ENCODE measurements around the gene SH3PXD2B. TPM values are rescaled to one million over a fixed set of nuclear protein-coding genes. Genes with fewer than 3 reads are reported as not detected.

SH3PXD2B gene
- total RNA-seq, 1 experiment from 2014 or later, result 64.1 TPM

DNA sequence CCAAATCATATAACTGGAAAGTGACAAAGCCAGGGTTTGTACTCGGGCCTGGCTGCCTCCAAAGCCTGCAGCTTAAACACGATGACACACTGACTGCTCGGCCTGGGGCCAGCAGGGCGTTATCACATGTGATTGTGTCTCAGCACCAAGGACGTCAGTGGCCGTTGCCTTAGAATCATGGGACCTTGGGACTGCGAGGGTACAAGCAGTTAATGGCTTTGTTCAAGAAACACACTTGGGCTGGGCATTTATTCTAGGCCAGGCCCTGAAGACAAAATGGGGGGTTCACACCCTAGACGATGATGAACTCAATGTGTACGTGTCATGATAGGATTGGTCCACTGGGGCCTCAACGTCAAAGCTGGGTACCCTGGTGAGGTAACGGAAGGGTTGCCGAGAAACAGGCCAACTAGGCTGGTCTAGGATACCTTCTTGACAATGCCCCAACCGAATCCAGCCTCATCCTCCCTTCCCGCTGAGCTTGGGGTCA lies 13.0 kb downstream of the SH3PXD2B start:
- H3K36me3 Mint-ChIP-seq, result no peaks in the 10 kb centered on the region
- H3K27ac Mint-ChIP-seq, result no peak overlapping the region
- POLR2A ChIA-PET, result no interaction called here
- peaks cover 3% of the 10 kb centered on the region for H3K4me1 Mint-ChIP-seq
- H3K9me3 Mint-ChIP-seq, result no peaks in the 10 kb centered on the region
- H3K27me3 Mint-ChIP-seq (ENCODE audit: low read depth), result no peaks in the 10 kb centered on the region
- no peak overlapping the region for H3K4me3 Mint-ChIP-seq
- CTCF ChIA-PET, result interaction anchor here (8.9 kb wide), 1 partner anchor 10 kb away, joined by 97 read pairs; no protein-coding TSS in a partner anchor
- DNase-seq (ENCODE audit: low spot score), result no peak
- TF ChIP-seq, protein P1, sequence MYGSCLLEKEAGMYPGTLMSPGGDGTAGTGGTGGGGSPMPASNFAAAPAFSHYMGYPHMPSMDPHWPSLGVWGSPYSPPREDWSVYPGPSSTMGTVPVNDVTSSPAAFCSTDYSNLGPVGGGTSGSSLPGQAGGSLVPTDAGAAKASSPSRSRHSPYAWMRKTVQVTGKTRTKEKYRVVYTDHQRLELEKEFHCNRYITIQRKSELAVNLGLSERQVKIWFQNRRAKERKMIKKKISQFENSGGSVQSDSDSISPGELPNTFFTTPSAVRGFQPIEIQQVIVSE (CRISPR knock-in tag; IDR thresholded peaks at IDR 0.05; ENCODE audit: borderline replicate concordance), result no peak
- TF ChIP-seq, protein P2, sequence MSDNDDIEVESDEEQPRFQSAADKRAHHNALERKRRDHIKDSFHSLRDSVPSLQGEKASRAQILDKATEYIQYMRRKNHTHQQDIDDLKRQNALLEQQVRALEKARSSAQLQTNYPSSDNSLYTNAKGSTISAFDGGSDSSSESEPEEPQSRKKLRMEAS (CRISPR knock-in tag; IDR thresholded peaks at IDR 0.05), result no peak
- TF ChIP-seq, protein P3, sequence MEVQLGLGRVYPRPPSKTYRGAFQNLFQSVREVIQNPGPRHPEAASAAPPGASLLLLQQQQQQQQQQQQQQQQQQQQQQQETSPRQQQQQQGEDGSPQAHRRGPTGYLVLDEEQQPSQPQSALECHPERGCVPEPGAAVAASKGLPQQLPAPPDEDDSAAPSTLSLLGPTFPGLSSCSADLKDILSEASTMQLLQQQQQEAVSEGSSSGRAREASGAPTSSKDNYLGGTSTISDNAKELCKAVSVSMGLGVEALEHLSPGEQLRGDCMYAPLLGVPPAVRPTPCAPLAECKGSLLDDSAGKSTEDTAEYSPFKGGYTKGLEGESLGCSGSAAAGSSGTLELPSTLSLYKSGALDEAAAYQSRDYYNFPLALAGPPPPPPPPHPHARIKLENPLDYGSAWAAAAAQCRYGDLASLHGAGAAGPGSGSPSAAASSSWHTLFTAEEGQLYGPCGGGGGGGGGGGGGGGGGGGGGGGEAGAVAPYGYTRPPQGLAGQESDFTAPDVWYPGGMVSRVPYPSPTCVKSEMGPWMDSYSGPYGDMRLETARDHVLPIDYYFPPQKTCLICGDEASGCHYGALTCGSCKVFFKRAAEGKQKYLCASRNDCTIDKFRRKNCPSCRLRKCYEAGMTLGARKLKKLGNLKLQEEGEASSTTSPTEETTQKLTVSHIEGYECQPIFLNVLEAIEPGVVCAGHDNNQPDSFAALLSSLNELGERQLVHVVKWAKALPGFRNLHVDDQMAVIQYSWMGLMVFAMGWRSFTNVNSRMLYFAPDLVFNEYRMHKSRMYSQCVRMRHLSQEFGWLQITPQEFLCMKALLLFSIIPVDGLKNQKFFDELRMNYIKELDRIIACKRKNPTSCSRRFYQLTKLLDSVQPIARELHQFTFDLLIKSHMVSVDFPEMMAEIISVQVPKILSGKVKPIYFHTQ (CRISPR knock-in tag; IDR thresholded peaks at IDR 0.05), result no peak
- TF ChIP-seq CBFB (CRISPR knock-in tag; IDR thresholded peaks at IDR 0.05; ENCODE audit: low read depth), result no peak
- TF ChIP-seq, protein P4, sequence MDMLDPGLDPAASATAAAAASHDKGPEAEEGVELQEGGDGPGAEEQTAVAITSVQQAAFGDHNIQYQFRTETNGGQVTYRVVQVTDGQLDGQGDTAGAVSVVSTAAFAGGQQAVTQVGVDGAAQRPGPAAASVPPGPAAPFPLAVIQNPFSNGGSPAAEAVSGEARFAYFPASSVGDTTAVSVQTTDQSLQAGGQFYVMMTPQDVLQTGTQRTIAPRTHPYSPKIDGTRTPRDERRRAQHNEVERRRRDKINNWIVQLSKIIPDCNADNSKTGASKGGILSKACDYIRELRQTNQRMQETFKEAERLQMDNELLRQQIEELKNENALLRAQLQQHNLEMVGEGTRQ (CRISPR knock-in tag; IDR thresholded peaks at IDR 0.05), result no peak
- no peak for TF ChIP-seq EMX1 (CRISPR knock-in tag; IDR thresholded peaks at IDR 0.05)
- TF ChIP-seq, protein P5, sequence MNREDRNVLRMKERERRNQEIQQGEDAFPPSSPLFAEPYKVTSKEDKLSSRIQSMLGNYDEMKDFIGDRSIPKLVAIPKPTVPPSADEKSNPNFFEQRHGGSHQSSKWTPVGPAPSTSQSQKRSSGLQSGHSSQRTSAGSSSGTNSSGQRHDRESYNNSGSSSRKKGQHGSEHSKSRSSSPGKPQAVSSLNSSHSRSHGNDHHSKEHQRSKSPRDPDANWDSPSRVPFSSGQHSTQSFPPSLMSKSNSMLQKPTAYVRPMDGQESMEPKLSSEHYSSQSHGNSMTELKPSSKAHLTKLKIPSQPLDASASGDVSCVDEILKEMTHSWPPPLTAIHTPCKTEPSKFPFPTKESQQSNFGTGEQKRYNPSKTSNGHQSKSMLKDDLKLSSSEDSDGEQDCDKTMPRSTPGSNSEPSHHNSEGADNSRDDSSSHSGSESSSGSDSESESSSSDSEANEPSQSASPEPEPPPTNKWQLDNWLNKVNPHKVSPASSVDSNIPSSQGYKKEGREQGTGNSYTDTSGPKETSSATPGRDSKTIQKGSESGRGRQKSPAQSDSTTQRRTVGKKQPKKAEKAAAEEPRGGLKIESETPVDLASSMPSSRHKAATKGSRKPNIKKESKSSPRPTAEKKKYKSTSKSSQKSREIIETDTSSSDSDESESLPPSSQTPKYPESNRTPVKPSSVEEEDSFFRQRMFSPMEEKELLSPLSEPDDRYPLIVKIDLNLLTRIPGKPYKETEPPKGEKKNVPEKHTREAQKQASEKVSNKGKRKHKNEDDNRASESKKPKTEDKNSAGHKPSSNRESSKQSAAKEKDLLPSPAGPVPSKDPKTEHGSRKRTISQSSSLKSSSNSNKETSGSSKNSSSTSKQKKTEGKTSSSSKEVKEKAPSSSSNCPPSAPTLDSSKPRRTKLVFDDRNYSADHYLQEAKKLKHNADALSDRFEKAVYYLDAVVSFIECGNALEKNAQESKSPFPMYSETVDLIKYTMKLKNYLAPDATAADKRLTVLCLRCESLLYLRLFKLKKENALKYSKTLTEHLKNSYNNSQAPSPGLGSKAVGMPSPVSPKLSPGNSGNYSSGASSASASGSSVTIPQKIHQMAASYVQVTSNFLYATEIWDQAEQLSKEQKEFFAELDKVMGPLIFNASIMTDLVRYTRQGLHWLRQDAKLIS (CRISPR knock-in tag; IDR thresholded peaks at IDR 0.05; ENCODE audit: borderline replicate concordance), result no peak
- TF ChIP-seq, protein P6, sequence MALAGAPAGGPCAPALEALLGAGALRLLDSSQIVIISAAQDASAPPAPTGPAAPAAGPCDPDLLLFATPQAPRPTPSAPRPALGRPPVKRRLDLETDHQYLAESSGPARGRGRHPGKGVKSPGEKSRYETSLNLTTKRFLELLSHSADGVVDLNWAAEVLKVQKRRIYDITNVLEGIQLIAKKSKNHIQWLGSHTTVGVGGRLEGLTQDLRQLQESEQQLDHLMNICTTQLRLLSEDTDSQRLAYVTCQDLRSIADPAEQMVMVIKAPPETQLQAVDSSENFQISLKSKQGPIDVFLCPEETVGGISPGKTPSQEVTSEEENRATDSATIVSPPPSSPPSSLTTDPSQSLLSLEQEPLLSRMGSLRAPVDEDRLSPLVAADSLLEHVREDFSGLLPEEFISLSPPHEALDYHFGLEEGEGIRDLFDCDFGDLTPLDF (CRISPR knock-in tag; IDR thresholded peaks at IDR 0.05), result no peak
- ATAC-seq, result no peak

DNA sequence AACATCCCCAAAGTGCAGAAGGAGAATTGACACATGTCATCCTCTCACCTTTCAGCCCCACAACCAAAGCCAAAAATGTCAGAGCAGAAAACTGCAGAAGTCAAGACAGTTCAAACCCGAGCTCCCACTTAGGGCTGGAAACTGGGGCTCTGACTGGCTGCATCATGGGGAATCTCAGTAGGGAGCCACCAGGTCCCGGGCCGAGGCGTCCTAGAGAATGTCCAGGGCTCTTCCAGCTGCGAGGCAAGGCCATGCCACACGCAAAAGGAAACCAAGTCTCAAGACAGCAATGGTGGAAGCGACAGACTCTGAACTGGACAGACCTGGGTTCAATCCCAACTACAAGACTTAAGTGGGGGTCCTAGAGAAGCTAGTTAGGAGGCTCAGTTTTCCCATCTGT lies 13.8 kb downstream of the SH3PXD2B start:
- H3K27ac Mint-ChIP-seq, result no peak overlapping the region
- CTCF ChIA-PET, result interaction anchor here (0.6 to 8.9 kb wide), 2 partner anchors 11 to 275 kb away, joined by 5 to 97 read pairs; no protein-coding TSS in a partner anchor
- H3K9me3 Mint-ChIP-seq, result no peaks in the 10 kb centered on the region
- TF ChIP-seq ETV6 (CRISPR knock-in tag; IDR thresholded peaks at IDR 0.05) (no peak), FOXJ3 (CRISPR knock-in tag; IDR thresholded peaks at IDR 0.05; ENCODE audit: borderline replicate concordance) (no peak), NFYB (CRISPR knock-in tag; conservative IDR thresholded peaks at IDR 0.05; ENCODE audit: low read depth) (no peak), OVOL2 (CRISPR knock-in tag; IDR thresholded peaks at IDR 0.05; ENCODE audit: borderline replicate concordance) (no peak), IRF2 (CRISPR knock-in tag; IDR thresholded peaks at IDR 0.05; ENCODE audit: borderline replicate concordance, low read depth) (no peak), NR2C2 (CRISPR knock-in tag; IDR thresholded peaks at IDR 0.05) (no peak)
- TF ChIP-seq, protein P5 (CRISPR knock-in tag; IDR thresholded peaks at IDR 0.05; ENCODE audit: borderline replicate concordance), result no peak
- TF ChIP-seq, protein P4 (CRISPR knock-in tag; IDR thresholded peaks at IDR 0.05), result no peak
- TF ChIP-seq, protein P7, sequence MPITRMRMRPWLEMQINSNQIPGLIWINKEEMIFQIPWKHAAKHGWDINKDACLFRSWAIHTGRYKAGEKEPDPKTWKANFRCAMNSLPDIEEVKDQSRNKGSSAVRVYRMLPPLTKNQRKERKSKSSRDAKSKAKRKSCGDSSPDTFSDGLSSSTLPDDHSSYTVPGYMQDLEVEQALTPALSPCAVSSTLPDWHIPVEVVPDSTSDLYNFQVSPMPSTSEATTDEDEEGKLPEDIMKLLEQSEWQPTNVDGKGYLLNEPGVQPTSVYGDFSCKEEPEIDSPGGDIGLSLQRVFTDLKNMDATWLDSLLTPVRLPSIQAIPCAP (CRISPR knock-in tag; IDR thresholded peaks at IDR 0.05), result no peak
- TF ChIP-seq, protein P8, sequence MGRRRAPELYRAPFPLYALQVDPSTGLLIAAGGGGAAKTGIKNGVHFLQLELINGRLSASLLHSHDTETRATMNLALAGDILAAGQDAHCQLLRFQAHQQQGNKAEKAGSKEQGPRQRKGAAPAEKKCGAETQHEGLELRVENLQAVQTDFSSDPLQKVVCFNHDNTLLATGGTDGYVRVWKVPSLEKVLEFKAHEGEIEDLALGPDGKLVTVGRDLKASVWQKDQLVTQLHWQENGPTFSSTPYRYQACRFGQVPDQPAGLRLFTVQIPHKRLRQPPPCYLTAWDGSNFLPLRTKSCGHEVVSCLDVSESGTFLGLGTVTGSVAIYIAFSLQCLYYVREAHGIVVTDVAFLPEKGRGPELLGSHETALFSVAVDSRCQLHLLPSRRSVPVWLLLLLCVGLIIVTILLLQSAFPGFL (CRISPR knock-in tag; IDR thresholded peaks at IDR 0.05; ENCODE audit: borderline replicate concordance), result no peak
- no peak for ATAC-seq
- no peaks in the 10 kb centered on the region for H3K4me1 Mint-ChIP-seq
- no peak for DNase-seq (ENCODE audit: low spot score)
- H3K27me3 Mint-ChIP-seq (ENCODE audit: low read depth), result no peaks in the 10 kb centered on the region
- POLR2A ChIA-PET, result no interaction called here
- no peaks in the 10 kb centered on the region for H3K36me3 Mint-ChIP-seq
- H3K4me3 Mint-ChIP-seq, result no peak overlapping the region
